Stimulated activated naive B cell treated with anti-CD40 and anti-IgM and Interleukin-4, amounts not matched to agents 10 μg/mL and 1 μg/mL and 100 μg/mL, for 72 hours (primary cell): ENCODE measurements around the gene ERICH2.
A peak's percentile ranks its signal among the peaks of the same experiment; 100 is the strongest.

ENCODE experiments used
- ATAC-seq, 2 donors: fragments of 150-1000 bp; cut with Tn5 transposase; replicated peaks; 2 replicates each; pipeline ENCODE4 v1.10.0; 2021; ENCODE audit warnings: moderate library complexity in 1 of 2
- DNase-seq: peaks from one replicate; pipeline ENCODE4 v3.0.0; 2021
- H3K27ac Mint-ChIP-seq: one replicate; pipeline ENCODE4 v1.8.0; 2022; ENCODE audit warnings: mild to moderate bottlenecking, mixed read lengths
- H3K27me3 Mint-ChIP-seq, 2 donors: one replicate each; pipeline ENCODE4 v1.8.0; 2022; ENCODE audit warnings: mixed read lengths in 2 of 2
- H3K36me3 Mint-ChIP-seq, 2 donors: one replicate each; pipeline ENCODE4 v1.8.0; 2022; ENCODE audit warnings: mixed read lengths in 2 of 2, mild to moderate bottlenecking in 1 of 2
- H3K4me1 Mint-ChIP-seq, 2 donors: one replicate each; pipeline ENCODE4 v1.8.0; 2022; ENCODE audit warnings: mixed read lengths in 2 of 2, mild to moderate bottlenecking in 1 of 2
- H3K4me3 Mint-ChIP-seq, 2 donors: one replicate each; pipeline ENCODE4 v1.8.0; 2022; ENCODE audit warnings: mild to moderate bottlenecking in 2 of 2, mixed read lengths in 2 of 2, moderate library complexity in 1 of 2
- H3K9me3 Mint-ChIP-seq, 2 donors: one replicate each; pipeline ENCODE4 v1.8.0; 2022; ENCODE audit warnings: mixed read lengths in 2 of 2, mild to moderate bottlenecking in 1 of 2

The ERICH2 gene

GRCh38 chr2:170817093-170818035 is 47.2 kb downstream of the ERICH2 start:
- DNase-seq, result no peak
- H3K27ac Mint-ChIP-seq, result peak overlapping the region; percentile 83
- ATAC-seq, result peak in 1 of 2 donors; percentile 2

GRCh38 chr2:170818036-170818751 is 48.0 kb downstream of the ERICH2 start:
- H3K36me3 Mint-ChIP-seq, result peaks cover 10 to 11% of the 10 kb centered on the region in 2 donors
- no peak for ATAC-seq
- no peak for DNase-seq
- peaks cover 0 to 2% of the 10 kb centered on the region in 2 donors for H3K9me3 Mint-ChIP-seq
- H3K27me3 Mint-ChIP-seq, result peaks cover 76 to 92% of the 10 kb centered on the region in 2 donors
- peak overlapping the region; percentile 90 for H3K27ac Mint-ChIP-seq
- H3K4me3 Mint-ChIP-seq, result peak overlapping the region; percentile 75 to 82
- peaks cover 56 to 89% of the 10 kb centered on the region in 2 donors for H3K4me1 Mint-ChIP-seq

More at GRCh38 chr2:170817093-170818035, 47.2 kb downstream of the ERICH2 start:
- Mint-ChIP-seq H3K4me3 (peak overlapping the region; percentile 75 to 82), H3K9me3 (peaks cover 0 to 2% of the 10 kb centered on the region in 2 donors), H3K27me3 (peaks cover 78 to 94% of the 10 kb centered on the region in 2 donors), H3K36me3 (peaks cover 7 to 11% of the 10 kb centered on the region in 2 donors), H3K4me1 (peaks cover 53 to 84% of the 10 kb centered on the region in 2 donors)

GRCh38 chr2:170818752-170819470 is 48.7 kb downstream of the ERICH2 start:
- Mint-ChIP-seq H3K9me3 (peaks cover 0 to 2% of the 10 kb centered on the region in 2 donors), H3K36me3 (peaks cover 10 to 11% of the 10 kb centered on the region in 2 donors), H3K4me1 (peaks cover 51 to 91% of the 10 kb centered on the region in 2 donors), H3K27ac (peak overlapping the region; percentile 90), H3K4me3 (peak overlapping the region; percentile 69 to 76), H3K27me3 (peaks cover 71 to 89% of the 10 kb centered on the region in 2 donors)
- no peak for ATAC-seq
- no peak for DNase-seq

GRCh38 chr2:170819680-170820664 is 49.8 kb downstream of the ERICH2 start:
- peaks cover 71 to 89% of the 10 kb centered on the region in 2 donors for H3K27me3 Mint-ChIP-seq
- peak overlapping the region; percentile 79 to 80 for H3K4me3 Mint-ChIP-seq
- H3K4me1 Mint-ChIP-seq, result peaks cover 46 to 89% of the 10 kb centered on the region in 2 donors
- no peak for ATAC-seq
- peak overlapping the region; percentile 73 for H3K27ac Mint-ChIP-seq
- H3K36me3 Mint-ChIP-seq, result peaks cover 10 to 11% of the 10 kb centered on the region in 2 donors
- H3K9me3 Mint-ChIP-seq, result peaks cover 0 to 2% of the 10 kb centered on the region in 2 donors
- no peak for DNase-seq

- Mint-ChIP-seq H3K27me3 (peaks cover 72 to 90% of the 10 kb centered on the region in 2 donors), H3K4me1 (peaks cover 42 to 79% of the 10 kb centered on the region in 2 donors), H3K4me3 (peak overlapping the region; percentile 79 to 80), H3K9me3 (peaks cover 0 to 2% of the 10 kb centered on the region in 2 donors), H3K27ac (peak overlapping the region; percentile 73), H3K36me3 (peaks cover 10 to 11% of the 10 kb centered on the region in 2 donors)
- DNase-seq (no peak), ATAC-seq (no peak)
These were observed 50.8 kb downstream of the ERICH2 start for GRCh38 chr2:170820757-170821530.

- peaks cover 75 to 95% of the 10 kb centered on the region in 2 donors for H3K27me3 Mint-ChIP-seq
- H3K27ac Mint-ChIP-seq, result peak overlapping the region; percentile 42
- peaks cover 10 to 11% of the 10 kb centered on the region in 2 donors for H3K36me3 Mint-ChIP-seq
- peaks cover 40 to 73% of the 10 kb centered on the region in 2 donors for H3K4me1 Mint-ChIP-seq
- H3K9me3 Mint-ChIP-seq, result peaks cover 0 to 2% of the 10 kb centered on the region in 2 donors
- no peak for DNase-seq
- ATAC-seq, result no peak
- peak overlapping the region; percentile 79 to 80 for H3K4me3 Mint-ChIP-seq
These were observed 51.5 kb downstream of the ERICH2 start for GRCh38 chr2:170821531-170822289.

GRCh38 chr2:170822290-170823087 is 52.3 kb downstream of the ERICH2 start:
- H3K36me3 Mint-ChIP-seq, result peaks cover 10 to 11% of the 10 kb centered on the region in 2 donors
- peaks cover 75 to 95% of the 10 kb centered on the region in 2 donors for H3K27me3 Mint-ChIP-seq
- H3K27ac Mint-ChIP-seq, result peak overlapping the region; percentile 67
- peak; percentile 48 to 56 for ATAC-seq
- DNase-seq, result no peak
- H3K4me3 Mint-ChIP-seq, result peak overlapping the region; percentile 66 to 70
- H3K4me1 Mint-ChIP-seq, result peaks cover 36 to 65% of the 10 kb centered on the region in 2 donors
- H3K9me3 Mint-ChIP-seq, result peaks cover 0 to 2% of the 10 kb centered on the region in 2 donors

GRCh38 chr2:170823088-170823897 is 53.1 kb downstream of the ERICH2 start:
- H3K4me3 Mint-ChIP-seq, result peak overlapping the region; percentile 10 to 66
- no peak for DNase-seq

GRCh38 chr2:170823898-170824215 is 53.7 kb downstream of the ERICH2 start:
- H3K36me3 Mint-ChIP-seq, result peaks cover 10% of the 10 kb centered on the region in 2 donors
- H3K4me3 Mint-ChIP-seq, result peak overlapping the region in 1 of 2 donors; percentile 22
- ATAC-seq (no peak), DNase-seq (no peak)
- peaks cover 2 to 3% of the 10 kb centered on the region in 2 donors for H3K9me3 Mint-ChIP-seq
- H3K27ac Mint-ChIP-seq, result no peak overlapping the region
- H3K27me3 Mint-ChIP-seq, result peaks cover 78 to 95% of the 10 kb centered on the region in 2 donors
- H3K4me1 Mint-ChIP-seq, result peaks cover 26 to 53% of the 10 kb centered on the region in 2 donors

More at GRCh38 chr2:170823088-170823897, 53.1 kb downstream of the ERICH2 start:
- Mint-ChIP-seq H3K36me3 (peaks cover 10 to 11% of the 10 kb centered on the region in 2 donors), H3K9me3 (peaks cover 0 to 2% of the 10 kb centered on the region in 2 donors), H3K27ac (peak overlapping the region; percentile 67), H3K4me1 (peaks cover 32 to 58% of the 10 kb centered on the region in 2 donors), H3K27me3 (peaks cover 78 to 95% of the 10 kb centered on the region in 2 donors)
- ATAC-seq, result peak; percentile 31 to 36

- ATAC-seq, result no peak
- no peak for DNase-seq
- Mint-ChIP-seq H3K27me3 (peaks cover 79 to 95% of the 10 kb centered on the region in 2 donors), H3K36me3 (peaks cover 10 to 13% of the 10 kb centered on the region in 2 donors), H3K9me3 (peaks cover 2 to 6% of the 10 kb centered on the region in 2 donors), H3K4me3 (no peak overlapping the region), H3K27ac (no peak overlapping the region), H3K4me1 (peaks cover 25 to 47% of the 10 kb centered on the region in 2 donors)
These were observed 54.4 kb downstream of the ERICH2 start for GRCh38 chr2:170824526-170825015.
